ENCODE results near the gene SFSWAP.
"Not testable (repeated sequence)": the region's sequence is repeated elsewhere in the genome, so short reads cannot be mapped to it uniquely, and the experiment has no call there.

- not testable (repeated sequence) for TF ChIP-seq CTCF, POLR2A, POLR2AphosphoS5, EP300 (IDR thresholded peaks at IDR 0.05)
Measured at GRCh38 chr12:131661986-131662288, 49.0 kb upstream of the SFSWAP start.

Data from sigmoid colon (tissue), 4 donors.